ENCODE results near the gene KLK15.

KLK15 gene

GRCh38 chr19:50861496-50862286 lies 28.3 kb upstream of the KLK15 start:
- no peaks in the 10 kb centered on the region for H3K27me3 ChIP-seq
- peak; percentile 59 for DNase-seq
- TF ChIP-seq CTCF (IDR thresholded peaks at IDR 0.05; ENCODE audit: low read depth, low read length) = no peak

GRCh38 chr19:50861010-50861409 lies 27.6 kb upstream of the KLK15 start:
- no peak for DNase-seq
- no peaks in the 10 kb centered on the region for H3K9me3 ChIP-seq
- TF ChIP-seq CTCF (IDR thresholded peaks at IDR 0.05; ENCODE audit: low read depth, low read length) = no peak
- no peaks in the 10 kb centered on the region for H3K36me3 ChIP-seq
- peaks cover 18% of the 10 kb centered on the region for H3K4me1 ChIP-seq
- no peaks in the 10 kb centered on the region for H3K27me3 ChIP-seq
- no peak overlapping the region for H3K4me3 ChIP-seq (ENCODE audit: low read depth, low read length)

More at GRCh38 chr19:50861496-50862286, 28.3 kb upstream of the KLK15 start:
- no peaks in the 10 kb centered on the region for H3K36me3 ChIP-seq
- H3K4me3 ChIP-seq (ENCODE audit: low read depth, low read length) = peak overlapping the region; percentile 12; the same call in 1 of the 2 replicates
- H3K4me1 ChIP-seq = peaks cover 18% of the 10 kb centered on the region
- no peaks in the 10 kb centered on the region for H3K9me3 ChIP-seq

- no peaks in the 10 kb centered on the region for H3K36me3 ChIP-seq
- H3K9me3 ChIP-seq = no peaks in the 10 kb centered on the region
- no peak for DNase-seq
- no peak overlapping the region for H3K4me3 ChIP-seq (ENCODE audit: low read depth, low read length)
- H3K4me1 ChIP-seq = peaks cover 18% of the 10 kb centered on the region
- TF ChIP-seq CTCF (IDR thresholded peaks at IDR 0.05; ENCODE audit: low read depth, low read length) = no peak
- no peaks in the 10 kb centered on the region for H3K27me3 ChIP-seq
These were observed 26.5 kb upstream of the KLK15 start for GRCh38 chr19:50859849-50860248.

- Histone ChIP-seq H3K4me3 (ENCODE audit: low read depth, low read length) (no peak overlapping the region), H3K9me3 (no peaks in the 10 kb centered on the region), H3K4me1 (peaks cover 18% of the 10 kb centered on the region), H3K27me3 (no peaks in the 10 kb centered on the region), H3K36me3 (no peaks in the 10 kb centered on the region)
- TF ChIP-seq CTCF (IDR thresholded peaks at IDR 0.05; ENCODE audit: low read depth, low read length) = no peak
- no peak for DNase-seq
These were observed 25.5 kb upstream of the KLK15 start for GRCh38 chr19:50858886-50859285.

- peaks cover 14% of the 10 kb centered on the region for H3K4me1 ChIP-seq
- no peaks in the 10 kb centered on the region for H3K9me3 ChIP-seq
- no peaks in the 10 kb centered on the region for H3K36me3 ChIP-seq
- no peaks in the 10 kb centered on the region for H3K27me3 ChIP-seq
- no peak overlapping the region for H3K4me3 ChIP-seq (ENCODE audit: low read depth, low read length)
- TF ChIP-seq CTCF (IDR thresholded peaks at IDR 0.05; ENCODE audit: low read depth, low read length) = no peak
- no peak for DNase-seq
These were observed 24.0 kb upstream of the KLK15 start for GRCh38 chr19:50857366-50857765.

- Histone ChIP-seq H3K4me3 (ENCODE audit: low read depth, low read length) (no peak within 1 kb of the TSS), H3K9me3 (no peaks in the 10 kb centered on the region), H3K4me1 (peaks cover 5% of the 10 kb centered on the region; the same call in 1 of the 2 replicates), H3K27me3 (no peaks in the 10 kb centered on the region), H3K36me3 (no peaks in the 10 kb centered on the region)
- DNase-seq = no peak
- no peak for TF ChIP-seq CTCF (IDR thresholded peaks at IDR 0.05; ENCODE audit: low read depth, low read length)
These were observed 21.4 kb upstream of the KLK15 start, which contains the start of gene KLK3 for GRCh38 chr19:50854636-50855410. KLK3 (plus strand) TSS chr19:50854915; CDS start chr19:50854956, 41 bp downstream.
